ENCODE results near the gene STK16. TPM values are rescaled to one million over a fixed set of nuclear protein-coding genes. Genes with fewer than 3 reads are reported as not detected.

The STK16 gene
- total and polyA plus RNA-seq, 2 experiments from 2014 or later: 7.7 to 35.6 TPM

DNA sequence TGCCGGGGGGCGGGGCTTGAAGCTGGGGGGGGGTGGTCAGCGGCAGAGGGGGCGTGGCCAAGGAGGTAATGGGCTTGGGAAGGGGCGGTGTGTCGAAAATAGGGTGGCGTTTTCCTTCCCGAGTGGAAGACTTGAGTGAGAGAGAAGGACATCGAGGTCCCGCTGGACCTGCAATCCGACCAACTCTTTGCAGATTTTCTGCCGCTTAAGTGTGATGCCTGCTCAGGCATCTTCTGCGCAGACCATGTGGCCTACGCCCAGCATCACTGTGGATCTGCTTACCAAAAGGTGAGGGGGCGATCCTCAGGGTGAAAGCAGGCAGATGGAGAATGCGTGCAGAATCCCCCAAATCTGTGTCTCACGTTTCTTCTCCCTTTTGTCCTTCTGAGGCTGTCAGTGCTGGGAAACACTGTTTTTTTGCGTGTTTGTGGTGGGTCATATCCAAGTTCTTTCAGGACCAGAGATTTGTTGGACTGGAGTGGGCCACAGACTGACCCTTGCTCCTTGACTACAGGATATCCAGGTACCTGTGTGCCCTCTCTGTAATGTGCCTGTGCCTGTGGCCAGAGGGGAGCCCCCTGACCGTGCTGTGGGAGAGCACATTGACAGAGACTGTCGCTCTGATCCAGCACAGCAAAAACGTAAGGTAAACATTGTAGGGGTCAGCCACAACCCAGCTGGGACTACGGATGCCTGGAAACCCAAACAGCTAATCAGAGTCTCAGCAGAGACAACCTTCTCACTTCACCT, 38.0 kb upstream of the STK16 start:
- H4K20me1 ChIP-seq (ENCODE audit: insufficient read depth, poor library complexity, severe bottlenecking): peaks cover 3% of the 10 kb centered on the region
- H3K9me2 ChIP-seq (replicated peaks; ENCODE audit: insufficient read depth): no peaks in the 10 kb centered on the region
- DNase-seq (ENCODE audit: low spot score): no peak
- no peak for TF ChIP-seq EZH2phosphoT487 (IDR thresholded peaks at IDR 0.05; ENCODE audit: low read depth, severe bottlenecking, unreplicated experiment)
- TF ChIP-seq, protein P1, sequence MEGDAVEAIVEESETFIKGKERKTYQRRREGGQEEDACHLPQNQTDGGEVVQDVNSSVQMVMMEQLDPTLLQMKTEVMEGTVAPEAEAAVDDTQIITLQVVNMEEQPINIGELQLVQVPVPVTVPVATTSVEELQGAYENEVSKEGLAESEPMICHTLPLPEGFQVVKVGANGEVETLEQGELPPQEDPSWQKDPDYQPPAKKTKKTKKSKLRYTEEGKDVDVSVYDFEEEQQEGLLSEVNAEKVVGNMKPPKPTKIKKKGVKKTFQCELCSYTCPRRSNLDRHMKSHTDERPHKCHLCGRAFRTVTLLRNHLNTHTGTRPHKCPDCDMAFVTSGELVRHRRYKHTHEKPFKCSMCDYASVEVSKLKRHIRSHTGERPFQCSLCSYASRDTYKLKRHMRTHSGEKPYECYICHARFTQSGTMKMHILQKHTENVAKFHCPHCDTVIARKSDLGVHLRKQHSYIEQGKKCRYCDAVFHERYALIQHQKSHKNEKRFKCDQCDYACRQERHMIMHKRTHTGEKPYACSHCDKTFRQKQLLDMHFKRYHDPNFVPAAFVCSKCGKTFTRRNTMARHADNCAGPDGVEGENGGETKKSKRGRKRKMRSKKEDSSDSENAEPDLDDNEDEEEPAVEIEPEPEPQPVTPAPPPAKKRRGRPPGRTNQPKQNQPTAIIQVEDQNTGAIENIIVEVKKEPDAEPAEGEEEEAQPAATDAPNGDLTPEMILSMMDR (IDR thresholded peaks at IDR 0.05; ENCODE audit: poor library complexity): no peak
- no peak for TF ChIP-seq EZH2 (IDR thresholded peaks at IDR 0.05; ENCODE audit: borderline replicate concordance)
- peak overlapping the region; percentile 82 for H3K4me2 ChIP-seq
- H3K4me1 ChIP-seq (ENCODE audit: insufficient read depth): peaks cover 20% of the 10 kb centered on the region
- WGBS (ENCODE audit: low lambda C conversion rate, missing lambda C conversion rate): 30% methylated on average over 17 of the region's 22 CpGs
- no peaks in the 10 kb centered on the region for H3K36me3 ChIP-seq (replicated peaks; ENCODE audit: insufficient read depth, low read depth)
- no peaks in the 10 kb centered on the region for H3K9me3 ChIP-seq (ENCODE audit: low read depth)
- peaks cover 6% of the 10 kb centered on the region for H3K79me2 ChIP-seq
- H3K27me3 ChIP-seq: no peaks in the 10 kb centered on the region
- peak overlapping the region; percentile 69 for H3K4me3 ChIP-seq
- peak overlapping the region; percentile 73 for H2AFZ ChIP-seq
- H3K27ac ChIP-seq: peak overlapping the region; percentile 98

DNA sequence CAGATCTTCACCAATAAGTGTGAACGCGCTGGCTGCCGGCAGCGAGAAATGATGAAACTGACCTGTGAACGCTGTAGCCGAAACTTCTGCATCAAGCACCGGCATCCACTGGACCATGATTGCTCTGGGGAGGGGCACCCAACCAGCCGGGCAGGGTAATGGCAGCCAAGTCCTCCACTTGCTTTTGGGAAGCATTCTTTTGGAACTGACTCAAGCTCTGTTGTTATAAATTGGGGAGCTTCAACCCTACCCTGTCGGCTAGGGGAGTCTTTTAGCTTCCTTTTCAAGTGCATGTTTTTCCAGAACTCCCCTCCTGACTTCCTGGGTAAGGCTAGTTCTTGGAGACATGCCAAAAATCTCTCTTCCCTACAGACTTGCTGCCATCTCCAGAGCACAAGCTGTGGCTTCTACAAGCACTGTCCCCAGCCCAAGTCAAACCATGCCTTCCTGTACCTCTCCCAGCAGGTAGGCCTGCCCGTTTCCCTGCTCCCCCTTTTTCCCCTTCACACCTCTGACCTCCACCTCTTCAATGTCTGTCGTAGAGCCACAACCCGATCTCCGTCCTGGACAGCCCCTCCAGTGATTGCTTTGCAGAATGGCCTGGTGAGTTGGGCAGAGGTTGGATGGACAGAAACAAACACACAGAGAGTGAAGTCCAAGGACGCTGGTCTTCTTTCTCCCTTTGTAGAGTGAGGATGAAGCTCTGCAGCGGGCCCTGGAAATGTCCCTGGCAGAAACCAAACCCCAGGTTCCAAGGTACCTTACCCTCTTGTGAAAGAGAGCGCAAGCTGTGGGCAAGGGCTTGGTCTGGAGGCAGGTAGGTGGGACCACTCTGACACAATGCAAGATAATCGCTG, 37.2 kb upstream of the STK16 start:
- Histone ChIP-seq H3K79me2 (peaks cover 6% of the 10 kb centered on the region), H3K27me3 (no peaks in the 10 kb centered on the region), H3K9me2 (replicated peaks; ENCODE audit: insufficient read depth) (no peaks in the 10 kb centered on the region), H2AFZ (no peak overlapping the region), H3K4me2 (peak overlapping the region; percentile 82), H3K4me1 (ENCODE audit: insufficient read depth) (peaks cover 20% of the 10 kb centered on the region), H4K20me1 (ENCODE audit: insufficient read depth, poor library complexity, severe bottlenecking) (peaks cover 3% of the 10 kb centered on the region), H3K4me3 (no peak overlapping the region), H3K9me3 (ENCODE audit: low read depth) (no peaks in the 10 kb centered on the region), H3K27ac (peak overlapping the region; percentile 98), H3K36me3 (replicated peaks; ENCODE audit: insufficient read depth, low read depth) (no peaks in the 10 kb centered on the region)
- DNase-seq (ENCODE audit: low spot score): peak; percentile 31
- WGBS (ENCODE audit: low lambda C conversion rate, missing lambda C conversion rate): 88% methylated on average over 17 of the region's 17 CpGs
- no peak for TF ChIP-seq EZH2phosphoT487 (IDR thresholded peaks at IDR 0.05; ENCODE audit: low read depth, severe bottlenecking, unreplicated experiment)
- TF ChIP-seq, protein P1 (IDR thresholded peaks at IDR 0.05; ENCODE audit: poor library complexity): no peak
- TF ChIP-seq EZH2 (IDR thresholded peaks at IDR 0.05; ENCODE audit: borderline replicate concordance): no peak

DNA sequence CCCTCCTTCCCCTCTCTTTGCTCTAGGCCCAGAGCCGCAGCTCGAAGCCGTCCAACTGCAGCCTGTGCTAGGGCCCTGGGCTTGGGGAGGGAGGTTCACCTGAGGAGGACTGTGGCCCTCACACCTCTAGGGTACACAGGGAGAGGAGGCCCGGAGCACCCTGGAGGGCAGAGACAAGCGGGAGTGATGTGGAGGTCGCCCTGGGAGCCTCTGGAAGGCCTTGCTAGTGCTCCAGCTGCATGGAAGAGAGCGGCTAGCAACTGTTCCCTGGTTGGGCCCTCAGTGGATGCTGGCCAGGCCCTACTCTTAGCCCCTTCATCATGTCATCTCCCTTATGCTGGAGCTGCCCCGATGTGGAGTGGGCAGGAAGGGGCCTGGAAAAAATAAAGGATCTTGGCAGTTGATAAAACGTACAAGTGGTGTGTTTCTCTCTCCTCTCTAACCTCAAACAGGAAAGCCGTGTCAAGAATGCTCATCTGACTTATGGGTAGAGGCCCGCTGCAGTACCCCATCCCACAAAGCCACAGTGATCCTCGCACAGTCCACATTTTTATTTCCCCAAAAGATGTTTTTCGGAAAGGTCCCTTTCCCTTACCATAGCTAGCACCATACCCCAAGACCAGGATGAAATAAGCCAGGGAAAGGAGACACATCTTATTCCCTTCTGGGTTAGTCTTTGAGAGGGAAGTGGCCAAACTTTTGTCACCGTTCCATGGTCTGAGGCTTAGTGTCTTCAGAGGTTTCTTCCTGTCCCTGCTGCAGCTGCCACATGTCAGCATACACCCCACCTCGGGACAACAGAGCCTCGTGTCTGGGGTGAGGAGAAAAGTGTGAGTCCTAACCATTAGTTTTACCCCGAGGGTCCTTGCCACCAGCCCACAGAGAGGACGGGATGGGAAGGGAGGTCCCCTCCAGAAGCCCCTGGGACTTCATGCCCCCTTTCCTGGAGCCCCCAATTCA, 35.8 kb upstream of the STK16 start:
- no peaks in the 10 kb centered on the region for H3K9me2 ChIP-seq (replicated peaks; ENCODE audit: insufficient read depth)
- no peak overlapping the region for H3K4me3 ChIP-seq
- H3K79me2 ChIP-seq: peaks cover 6% of the 10 kb centered on the region
- H3K9me3 ChIP-seq (ENCODE audit: low read depth): no peaks in the 10 kb centered on the region
- H3K27me3 ChIP-seq: no peaks in the 10 kb centered on the region
- H3K27ac ChIP-seq: no peak overlapping the region
- no peak overlapping the region for H2AFZ ChIP-seq
- no peak overlapping the region for H3K4me2 ChIP-seq
- H3K36me3 ChIP-seq (replicated peaks; ENCODE audit: insufficient read depth, low read depth): no peaks in the 10 kb centered on the region
- H4K20me1 ChIP-seq (ENCODE audit: insufficient read depth, poor library complexity, severe bottlenecking): peaks cover 3% of the 10 kb centered on the region
- TF ChIP-seq, protein P1 (IDR thresholded peaks at IDR 0.05; ENCODE audit: poor library complexity): no peak
- no peak for TF ChIP-seq EZH2 (IDR thresholded peaks at IDR 0.05; ENCODE audit: borderline replicate concordance)
- no peak for DNase-seq (ENCODE audit: low spot score)
- peaks cover 20% of the 10 kb centered on the region for H3K4me1 ChIP-seq (ENCODE audit: insufficient read depth)
- WGBS (ENCODE audit: low lambda C conversion rate, missing lambda C conversion rate): 95% methylated on average over 18 of the region's 18 CpGs

Measured in hepatocyte (in vitro differentiated cells).